ENCODE data around the gene SUPT6H.
"Not testable (repeated sequence)": the region's sequence is repeated elsewhere in the genome, so short reads cannot be mapped to it uniquely, and the experiment has no call there.

The SUPT6H gene

GRCh38 chr17:28655160-28655559 is 6.8 kb upstream of the SUPT6H start:
- DNase-seq, result no peak

GRCh38 chr17:28657756-28658155 is 4.2 kb upstream of the SUPT6H start:
- DNase-seq, result no peak

- not testable (repeated sequence) for DNase-seq
These were observed 3.7 kb upstream of the SUPT6H start for GRCh38 chr17:28658342-28658741.

- not testable (repeated sequence) for DNase-seq
These were observed 3.1 kb upstream of the SUPT6H start for GRCh38 chr17:28658766-28659496.

GRCh38 chr17:28659497-28659881 is 2.5 kb upstream of the SUPT6H start:
- DNase-seq, result not testable (repeated sequence)

GRCh38 chr17:28662527-28662829 is 473 bp downstream of the SUPT6H start:
- no peak for DNase-seq

- DNase-seq, result no peak
These were observed 1.7 kb downstream of the SUPT6H start for GRCh38 chr17:28663723-28664122.

GRCh38 chr17:28665994-28666393 is 4.0 kb downstream of the SUPT6H start:
- DNase-seq, result no peak

- no peak for DNase-seq
These were observed 5.9 kb downstream of the SUPT6H start for GRCh38 chr17:28667870-28668269.

GRCh38 chr17:28669918-28670317 is 7.9 kb downstream of the SUPT6H start:
- no peak for DNase-seq

GRCh38 chr17:28675490-28675889 is 13.5 kb downstream of the SUPT6H start:
- no peak for DNase-seq

- no peak for DNase-seq
These were observed 14.0 kb downstream of the SUPT6H start for GRCh38 chr17:28675980-28676379.

- no peak for DNase-seq
These were observed 20.6 kb downstream of the SUPT6H start for GRCh38 chr17:28682655-28683054.

GRCh38 chr17:28684963-28685362 is 23.0 kb downstream of the SUPT6H start:
- DNase-seq, result no peak

- DNase-seq, result no peak
These were observed 23.4 kb downstream of the SUPT6H start for GRCh38 chr17:28685366-28685765.

GRCh38 chr17:28686296-28686695 is 24.3 kb downstream of the SUPT6H start:
- no peak for DNase-seq

GRCh38 chr17:28688481-28688880 is 26.5 kb downstream of the SUPT6H start:
- no peak for DNase-seq

- DNase-seq, result no peak
These were observed 27.0 kb downstream of the SUPT6H start for GRCh38 chr17:28689011-28689410.

- no peak for DNase-seq
These were observed 31.9 kb downstream of the SUPT6H start for GRCh38 chr17:28693869-28694268.

- DNase-seq, result no peak
These were observed 36.4 kb downstream of the SUPT6H start for GRCh38 chr17:28698253-28698941.

GRCh38 chr17:28700278-28700677 is 38.3 kb downstream of the SUPT6H start:
- DNase-seq, result no peak

GRCh38 chr17:28700830-28701492 is 39.0 kb downstream of the SUPT6H start:
- no peak for DNase-seq

GRCh38 chr17:28702026-28702751 is 40.2 kb downstream of the SUPT6H start:
- no peak for DNase-seq

- no peak for DNase-seq
These were observed 40.7 kb downstream of the SUPT6H start for GRCh38 chr17:28702752-28703150.
